Tibial nerve (tissue), 3 donors: ENCODE results near the gene DNMT3A.

Experiments used
- POLR2A ChIP-seq, 2 donors: fragments of 450-650 bp; IDR thresholded peaks; one replicate each; pipeline ENCODE4 v1.6.1; 2017; ENCODE audit warnings: antibody characterized with exemption in 2 of 2, mild to moderate bottlenecking in 2 of 2, moderate library complexity in 2 of 2
- TF ChIP-seq, protein P1 (sequence below), 5 experiments: fragments of 200-600 bp in 3 of 5; fragments of 450-650 bp in 2 of 5; sonication (generic) in 3 of 5; IDR thresholded peaks; one replicate each; pipeline ENCODE4 v1.5.1; 2016 to 2019; ENCODE audit warnings: antibody characterized with exemption in 5 of 5, mild to moderate bottlenecking in 3 of 5, moderate library complexity in 2 of 5

DNA sequence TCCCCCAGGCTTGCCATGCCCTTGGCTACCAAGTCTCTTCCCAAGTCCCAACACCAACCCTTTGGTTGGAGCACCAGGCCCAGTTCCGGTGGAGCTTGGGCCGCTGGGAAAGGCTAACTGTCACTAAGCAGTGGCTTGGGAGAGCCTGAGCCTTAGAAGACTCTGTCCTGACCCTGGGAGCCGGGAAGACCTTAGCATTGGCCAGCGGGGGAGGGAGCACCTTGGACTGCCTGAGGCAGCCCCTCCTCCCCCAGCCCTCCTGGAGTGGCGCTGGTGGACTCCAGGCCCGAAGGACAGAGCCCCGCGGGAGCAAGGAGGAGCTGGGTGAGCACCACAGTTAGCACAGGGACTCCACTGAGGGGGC lies 110.8 kb downstream of the DNMT3A start:
- TF ChIP-seq, protein P1, sequence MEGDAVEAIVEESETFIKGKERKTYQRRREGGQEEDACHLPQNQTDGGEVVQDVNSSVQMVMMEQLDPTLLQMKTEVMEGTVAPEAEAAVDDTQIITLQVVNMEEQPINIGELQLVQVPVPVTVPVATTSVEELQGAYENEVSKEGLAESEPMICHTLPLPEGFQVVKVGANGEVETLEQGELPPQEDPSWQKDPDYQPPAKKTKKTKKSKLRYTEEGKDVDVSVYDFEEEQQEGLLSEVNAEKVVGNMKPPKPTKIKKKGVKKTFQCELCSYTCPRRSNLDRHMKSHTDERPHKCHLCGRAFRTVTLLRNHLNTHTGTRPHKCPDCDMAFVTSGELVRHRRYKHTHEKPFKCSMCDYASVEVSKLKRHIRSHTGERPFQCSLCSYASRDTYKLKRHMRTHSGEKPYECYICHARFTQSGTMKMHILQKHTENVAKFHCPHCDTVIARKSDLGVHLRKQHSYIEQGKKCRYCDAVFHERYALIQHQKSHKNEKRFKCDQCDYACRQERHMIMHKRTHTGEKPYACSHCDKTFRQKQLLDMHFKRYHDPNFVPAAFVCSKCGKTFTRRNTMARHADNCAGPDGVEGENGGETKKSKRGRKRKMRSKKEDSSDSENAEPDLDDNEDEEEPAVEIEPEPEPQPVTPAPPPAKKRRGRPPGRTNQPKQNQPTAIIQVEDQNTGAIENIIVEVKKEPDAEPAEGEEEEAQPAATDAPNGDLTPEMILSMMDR (IDR thresholded peaks at IDR 0.05) = no peak
- no peak for TF ChIP-seq POLR2A (IDR thresholded peaks at IDR 0.05)
